Hematopoietic multipotent progenitor cell treated with erythropoietin and hydrocortisone succinate and interleukin-3 and kit ligand, for 6 days (in vitro differentiated cells): ENCODE results near the gene TUBA8.
"Not testable (repeated sequence)": the region's sequence is repeated elsewhere in the genome, so short reads cannot be mapped to it uniquely, and the experiment has no call there.

Source experiments
- DNase-seq: peaks from one replicate; pipeline ENCODE4 v3.0.0-alpha.2; 2015

The TUBA8 gene

DNA sequence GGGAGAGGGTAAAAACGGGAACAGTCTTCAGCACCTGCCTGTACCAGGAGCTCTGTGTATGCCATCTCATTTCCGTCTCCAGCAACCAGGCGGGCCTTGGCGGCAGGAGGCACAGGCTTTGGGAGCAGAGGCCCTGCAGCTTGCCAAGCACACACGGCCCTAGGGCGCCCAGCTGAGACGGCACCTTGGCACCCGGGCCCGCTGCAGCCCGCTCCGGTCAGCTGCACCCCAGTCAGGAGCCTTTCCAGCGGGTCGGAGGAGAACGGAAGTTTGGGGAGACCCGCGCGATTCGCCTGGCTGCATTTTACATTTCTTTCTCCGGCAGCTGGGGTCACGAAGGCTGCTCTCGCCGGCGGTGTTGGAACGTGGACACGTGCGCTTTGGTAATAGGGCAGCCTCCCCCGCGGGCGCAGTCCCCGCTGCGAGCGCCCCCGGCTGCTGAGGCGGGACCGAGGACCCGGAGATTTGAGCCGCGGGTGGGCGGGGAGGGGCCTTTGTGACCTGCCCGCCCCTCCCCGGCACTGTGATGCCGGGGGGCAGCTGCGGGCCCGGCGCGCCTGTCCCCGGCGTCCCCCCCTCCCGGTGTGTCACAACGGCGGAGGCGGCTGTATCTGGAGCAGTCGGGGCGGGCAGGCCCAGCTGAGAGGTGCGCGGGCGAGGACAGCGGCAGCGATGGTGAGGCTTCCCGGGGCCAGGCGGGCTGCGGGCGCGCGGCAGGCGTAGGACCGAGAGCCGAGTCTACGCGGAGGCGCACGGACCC lies at the start of gene TUBA8:
TUBA8 (plus strand) TSS at position 616 of the 760 bp plus-strand sequence; CDS start at position 673, 57 bp downstream.
- DNase-seq: peak; percentile 44

DNA sequence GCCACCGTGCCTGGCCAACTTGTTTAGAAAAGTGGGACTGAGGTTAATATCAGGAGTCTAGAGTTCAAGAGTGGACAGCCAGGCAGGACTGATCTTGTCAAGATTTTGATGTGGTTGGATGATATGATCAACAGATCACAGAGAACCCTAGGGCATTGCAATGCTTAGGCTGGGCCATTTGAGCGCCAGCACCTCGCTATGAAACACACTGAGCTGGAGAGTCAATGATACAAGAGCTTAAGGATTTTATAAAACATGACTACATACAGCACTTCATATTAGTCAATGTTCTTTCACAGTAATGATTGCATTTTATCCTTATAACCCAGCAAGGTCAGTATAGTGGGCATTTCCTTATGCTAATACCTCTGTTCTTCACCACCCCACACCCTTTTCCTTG lies 48.2 kb upstream of the TUBA8 start:
- DNase-seq: no peak

DNA sequence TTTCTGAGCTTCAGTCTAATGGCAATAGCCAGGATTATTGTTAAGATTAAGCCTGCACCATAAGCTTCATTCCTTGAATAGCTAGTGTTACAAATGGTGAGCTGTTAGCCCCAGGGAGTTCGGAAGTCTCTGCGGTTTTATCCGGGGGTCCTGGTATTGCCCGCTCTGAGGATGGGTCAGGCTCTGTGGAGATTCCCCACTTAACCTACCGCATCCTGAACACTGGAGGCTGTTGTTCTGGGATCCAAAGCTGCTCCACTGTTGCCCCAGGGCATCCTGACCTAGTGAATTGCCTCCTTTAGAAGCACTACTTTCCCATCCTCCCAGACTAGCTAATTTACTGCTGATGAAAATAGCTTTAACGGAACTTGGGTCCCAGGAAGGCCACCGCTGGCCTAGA lies 47.3 kb upstream of the TUBA8 start:
- DNase-seq: no peak

GRCh38 chr22:18063715-18064114 lies 46.9 kb upstream of the TUBA8 start:
- not testable (repeated sequence) for DNase-seq

DNA sequence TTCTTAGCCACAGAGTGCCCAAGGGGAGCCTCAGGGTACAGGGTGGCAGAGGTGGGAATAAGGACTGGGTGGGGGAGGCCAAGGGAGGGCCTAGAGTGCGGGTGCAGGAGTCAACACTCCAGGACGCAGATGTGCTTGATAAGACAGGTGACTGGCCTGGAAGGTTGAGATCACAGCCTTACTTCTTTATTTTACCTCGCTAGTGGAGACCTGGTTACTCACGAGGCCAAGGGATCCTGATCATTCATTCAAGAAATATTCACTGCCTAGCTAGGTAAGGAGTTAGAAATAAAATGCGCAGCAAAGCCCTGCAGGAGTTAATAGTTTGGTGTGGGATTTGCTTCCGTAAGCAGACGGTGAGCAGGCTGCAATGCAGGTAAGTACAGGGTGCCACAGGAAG lies 46.0 kb upstream of the TUBA8 start:
- DNase-seq: no peak

DNA sequence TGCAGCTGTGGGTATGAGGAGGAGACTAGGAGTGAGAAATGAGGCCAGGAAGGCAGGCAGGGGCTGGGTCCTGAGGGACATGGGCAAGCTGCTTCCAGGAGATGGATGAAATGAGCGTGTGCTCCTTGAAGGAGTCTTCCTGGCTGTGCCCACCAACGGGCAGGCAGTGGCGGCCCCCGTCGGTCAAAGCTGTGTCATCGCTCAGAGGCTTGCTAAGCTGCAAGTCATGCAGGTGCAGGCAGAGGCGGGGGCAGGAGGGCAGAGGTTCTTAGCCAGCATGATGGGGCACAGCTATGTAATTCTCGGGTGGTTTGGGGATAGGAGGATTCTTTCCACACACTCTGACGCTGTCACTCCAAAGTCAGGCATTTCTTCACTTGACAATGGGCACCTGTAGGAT lies 45.4 kb upstream of the TUBA8 start:
- peak; percentile 15 for DNase-seq

- DNase-seq: no peak
Observed at GRCh38 chr22:18066181-18066859, 44.3 kb upstream of the TUBA8 start.

- DNase-seq: no peak
Observed at GRCh38 chr22:18067121-18067520, 43.5 kb upstream of the TUBA8 start.

DNA sequence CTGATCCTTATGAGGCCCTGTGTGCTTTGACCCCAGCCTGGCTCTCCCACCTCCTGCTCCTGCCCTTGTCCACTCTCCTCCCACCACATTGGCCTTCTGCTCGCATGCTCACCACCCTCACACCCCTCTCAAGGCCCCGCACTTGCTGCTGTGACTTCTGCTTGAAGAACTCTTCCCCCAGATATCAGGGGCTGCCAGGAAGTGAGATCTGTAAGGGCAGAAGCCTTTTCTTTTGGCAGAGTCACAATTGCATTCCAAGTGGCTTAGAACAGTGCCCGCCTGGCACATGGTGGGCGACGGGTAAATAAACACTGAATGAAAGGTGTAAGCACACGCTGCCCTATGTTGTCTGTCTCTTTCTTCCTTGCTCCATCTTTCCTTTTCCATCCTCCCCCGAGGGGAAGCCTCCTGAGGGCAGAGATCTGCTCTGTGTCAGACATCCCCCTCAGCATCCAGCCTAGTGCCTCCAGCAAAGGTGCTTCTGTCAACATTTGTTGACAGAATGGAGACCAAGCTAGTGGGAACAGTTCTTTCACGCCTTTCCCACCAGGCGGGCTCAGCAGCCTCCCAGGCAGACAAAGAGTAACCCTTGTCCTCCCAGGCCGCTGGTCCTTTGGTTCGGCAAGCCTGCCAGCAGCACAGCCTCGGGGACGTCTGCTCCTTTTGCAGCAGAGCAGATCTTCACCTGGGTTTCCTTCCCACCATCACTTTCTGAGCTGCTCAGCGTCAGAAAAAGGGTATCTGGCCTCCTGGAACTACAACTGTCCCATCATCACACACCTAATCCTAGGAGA lies 42.9 kb upstream of the TUBA8 start:
- DNase-seq: no peak

GRCh38 chr22:18068381-18068988 lies 42.1 kb upstream of the TUBA8 start:
- no peak for DNase-seq

DNA sequence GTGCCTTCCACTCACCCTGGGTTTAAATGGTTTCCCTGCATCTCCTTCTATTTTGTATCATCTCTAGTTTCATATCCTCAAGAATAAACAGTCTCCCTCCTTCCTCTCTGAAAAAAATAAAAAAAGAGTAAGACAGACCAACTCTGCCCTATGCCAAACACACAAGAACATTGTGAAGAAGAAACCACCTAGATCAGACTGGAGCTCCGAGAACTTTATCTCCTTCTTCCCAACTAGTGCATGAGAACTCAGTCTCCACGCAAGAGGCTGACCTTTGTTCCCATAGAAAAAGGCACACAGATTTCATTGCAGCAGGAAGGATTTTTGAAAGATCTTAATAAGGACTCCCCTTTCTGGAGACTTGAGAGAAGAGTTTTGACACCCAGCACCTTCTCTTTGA lies 41.6 kb upstream of the TUBA8 start:
- DNase-seq: no peak

DNA sequence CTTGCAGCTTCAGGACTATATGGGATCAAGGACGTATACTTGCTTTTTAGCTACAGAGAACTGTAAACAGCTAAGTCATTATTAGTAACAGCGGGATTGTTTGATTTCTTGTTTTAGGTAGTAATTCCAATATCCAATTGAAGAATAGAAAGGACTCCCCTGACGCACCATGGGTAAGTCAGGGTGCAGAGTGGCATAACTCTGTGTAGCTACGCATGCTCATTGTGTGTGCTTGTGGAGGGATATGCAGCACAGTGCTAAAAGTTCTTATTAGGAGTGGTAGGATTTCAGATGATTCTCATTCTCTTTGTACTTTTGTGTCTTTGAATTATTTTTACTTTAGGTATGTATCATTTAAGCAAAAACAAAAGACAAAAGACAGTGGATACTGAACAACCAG lies 40.6 kb upstream of the TUBA8 start:
- no peak for DNase-seq

- DNase-seq: no peak
Observed at GRCh38 chr22:18070556-18071306, 39.9 kb upstream of the TUBA8 start.

- not testable (repeated sequence) for DNase-seq
Observed at GRCh38 chr22:18071307-18071967, 39.2 kb upstream of the TUBA8 start.

GRCh38 chr22:18071968-18072310 lies 38.7 kb upstream of the TUBA8 start:
- DNase-seq: no peak

- no peak for DNase-seq
Observed at GRCh38 chr22:18073467-18073866, 37.1 kb upstream of the TUBA8 start.

DNA sequence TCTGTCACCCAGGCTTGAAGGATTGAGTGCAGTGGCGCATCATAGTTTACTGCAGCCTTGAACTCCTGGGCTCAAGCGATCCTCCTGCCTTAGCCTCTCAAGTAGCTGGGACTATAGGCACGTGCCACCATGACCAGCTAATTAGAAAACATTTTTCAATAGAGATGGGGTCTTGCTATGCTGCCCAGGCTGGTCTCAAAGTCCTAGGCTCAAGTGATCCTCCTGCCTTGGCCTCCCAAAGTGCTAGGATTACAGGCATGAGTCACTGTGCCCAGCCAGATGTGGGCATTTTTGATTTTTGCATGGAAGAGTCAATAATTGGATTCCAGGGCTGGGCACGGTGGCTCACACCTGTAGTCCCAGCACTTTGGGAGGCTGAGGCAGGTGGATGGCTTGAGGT lies 36.7 kb upstream of the TUBA8 start:
- DNase-seq: not testable (repeated sequence)

DNA sequence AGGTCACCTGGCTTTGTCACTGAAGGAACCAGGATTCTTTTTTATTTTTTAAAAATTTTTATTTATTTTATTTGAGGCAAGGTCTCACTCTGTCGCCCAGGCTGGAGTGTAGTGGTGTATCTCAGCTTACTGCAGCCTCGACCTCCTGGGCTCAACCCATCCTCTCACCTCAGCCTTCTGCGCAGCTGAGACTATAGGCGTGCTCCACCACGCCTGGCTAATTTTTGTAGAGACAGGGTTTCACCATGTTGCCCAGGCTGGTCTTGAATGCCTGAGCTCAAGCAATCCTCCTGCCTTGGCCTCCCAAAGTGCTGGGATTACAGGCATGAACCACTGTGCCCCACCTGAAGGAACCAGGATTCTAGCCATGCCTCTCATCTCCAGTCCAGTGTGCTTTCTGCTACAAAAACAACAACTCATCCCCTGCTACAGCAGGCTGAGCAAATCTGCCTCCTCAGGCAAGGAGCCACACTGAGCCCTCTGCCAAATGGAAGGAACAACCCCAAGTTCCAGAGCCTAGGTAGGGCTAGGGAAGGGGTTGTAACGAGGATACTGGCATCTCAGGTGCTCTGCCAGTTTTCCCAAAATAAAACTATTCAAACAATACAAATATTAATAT lies 35.4 kb upstream of the TUBA8 start:
- no peak for DNase-seq

DNA sequence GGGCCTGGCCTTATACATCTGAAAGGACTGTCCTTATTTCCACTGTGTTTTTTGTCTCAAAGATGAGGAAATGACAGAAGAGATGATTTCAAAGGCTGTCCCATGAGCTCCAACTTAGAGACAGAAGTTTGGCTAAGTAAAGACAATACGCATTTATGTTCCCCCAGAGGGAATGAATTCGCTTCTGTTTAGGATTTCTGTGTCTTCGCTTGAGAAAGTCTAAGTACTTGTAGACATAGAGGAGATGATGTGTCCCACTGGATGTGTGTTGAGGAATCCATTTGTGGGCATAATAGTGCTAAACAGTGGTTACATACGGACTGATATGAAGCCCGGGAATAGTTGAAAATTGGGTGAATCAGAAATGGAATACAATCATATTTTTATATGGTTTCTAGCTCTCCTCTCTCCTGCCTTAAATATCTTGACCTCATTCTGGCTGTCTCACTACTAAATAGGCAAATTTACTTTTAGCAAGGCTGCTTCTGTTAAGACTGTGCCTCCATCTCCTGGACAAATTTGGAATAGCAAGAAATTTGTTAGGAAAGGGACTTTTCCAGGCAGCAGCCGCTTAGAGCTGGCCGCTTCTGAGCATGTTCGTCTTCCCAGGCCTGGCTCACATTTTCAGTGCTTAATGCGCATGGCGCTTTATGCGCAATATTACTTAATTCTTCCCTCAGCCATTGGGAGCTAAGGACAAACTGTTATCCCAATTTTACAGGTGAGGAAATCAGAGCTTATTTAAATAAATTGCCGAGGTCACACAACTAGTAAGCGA lies 34.7 kb upstream of the TUBA8 start:
- DNase-seq: peak; percentile 94

DNA sequence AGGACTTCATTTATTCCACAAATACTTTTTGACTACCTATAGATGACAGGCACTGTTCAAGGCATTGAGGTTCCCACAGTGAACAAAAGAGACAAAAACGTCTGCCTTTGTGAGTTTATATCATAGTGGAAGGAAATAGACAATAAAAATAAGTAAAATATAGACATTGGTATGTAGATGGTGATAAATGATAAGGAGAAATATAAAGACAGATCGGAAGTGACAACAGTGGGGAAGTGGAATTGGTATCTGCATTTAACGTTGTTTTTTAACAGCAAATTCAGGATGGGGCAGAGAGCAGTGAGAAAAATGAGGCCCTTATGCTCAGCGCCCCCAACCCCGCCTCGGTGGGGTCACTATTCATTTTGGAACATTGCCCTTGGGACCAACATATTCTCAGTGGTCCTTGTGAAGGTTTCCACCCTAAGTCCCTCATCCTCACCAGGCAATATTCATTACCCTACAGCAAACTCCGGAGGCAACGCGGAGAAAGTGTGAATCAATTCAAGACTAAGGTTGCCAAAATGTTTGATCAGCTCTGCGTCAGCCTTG lies 33.4 kb upstream of the TUBA8 start:
- no peak for DNase-seq
